ENCODE data around the gene ENGASE.

DNA sequence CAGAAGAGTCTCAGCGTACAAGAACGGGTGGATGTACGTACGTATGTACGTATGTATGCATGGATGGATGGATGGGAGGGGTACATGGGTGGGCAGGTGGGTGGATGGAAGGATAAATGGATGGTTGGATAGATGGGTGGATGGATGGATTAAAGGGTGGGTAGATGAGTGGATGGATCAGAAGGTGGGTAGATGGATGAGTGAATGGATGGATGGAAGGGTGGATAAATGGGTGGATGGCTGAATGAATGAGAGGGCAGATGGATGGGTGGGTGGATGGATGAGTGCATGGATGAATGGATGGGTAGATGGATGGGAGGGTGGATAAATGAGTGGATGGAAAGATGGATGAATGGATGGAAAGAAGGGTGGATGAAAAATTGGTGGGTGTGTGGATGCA lies 45.6 kb downstream of the ENGASE start:
- TF ChIP-seq EZH2phosphoT487 (IDR thresholded peaks at IDR 0.05; ENCODE audit: borderline replicate concordance, low read length): no peak
- TF ChIP-seq, protein P1, sequence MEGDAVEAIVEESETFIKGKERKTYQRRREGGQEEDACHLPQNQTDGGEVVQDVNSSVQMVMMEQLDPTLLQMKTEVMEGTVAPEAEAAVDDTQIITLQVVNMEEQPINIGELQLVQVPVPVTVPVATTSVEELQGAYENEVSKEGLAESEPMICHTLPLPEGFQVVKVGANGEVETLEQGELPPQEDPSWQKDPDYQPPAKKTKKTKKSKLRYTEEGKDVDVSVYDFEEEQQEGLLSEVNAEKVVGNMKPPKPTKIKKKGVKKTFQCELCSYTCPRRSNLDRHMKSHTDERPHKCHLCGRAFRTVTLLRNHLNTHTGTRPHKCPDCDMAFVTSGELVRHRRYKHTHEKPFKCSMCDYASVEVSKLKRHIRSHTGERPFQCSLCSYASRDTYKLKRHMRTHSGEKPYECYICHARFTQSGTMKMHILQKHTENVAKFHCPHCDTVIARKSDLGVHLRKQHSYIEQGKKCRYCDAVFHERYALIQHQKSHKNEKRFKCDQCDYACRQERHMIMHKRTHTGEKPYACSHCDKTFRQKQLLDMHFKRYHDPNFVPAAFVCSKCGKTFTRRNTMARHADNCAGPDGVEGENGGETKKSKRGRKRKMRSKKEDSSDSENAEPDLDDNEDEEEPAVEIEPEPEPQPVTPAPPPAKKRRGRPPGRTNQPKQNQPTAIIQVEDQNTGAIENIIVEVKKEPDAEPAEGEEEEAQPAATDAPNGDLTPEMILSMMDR (conservative IDR thresholded peaks at IDR 0.05; ENCODE audit: low read depth, low read length): no peak

Measured in PC-3 (cell line).